Suppressor macrophage treated with lipopolysaccharide for 4 hours (primary cell): ENCODE measurements around the gene IL23R.

Source experiments
- DNase-seq: peaks from one replicate; pipeline ENCODE4 v3.0.0-alpha.2; 2020

IL23R gene

DNA sequence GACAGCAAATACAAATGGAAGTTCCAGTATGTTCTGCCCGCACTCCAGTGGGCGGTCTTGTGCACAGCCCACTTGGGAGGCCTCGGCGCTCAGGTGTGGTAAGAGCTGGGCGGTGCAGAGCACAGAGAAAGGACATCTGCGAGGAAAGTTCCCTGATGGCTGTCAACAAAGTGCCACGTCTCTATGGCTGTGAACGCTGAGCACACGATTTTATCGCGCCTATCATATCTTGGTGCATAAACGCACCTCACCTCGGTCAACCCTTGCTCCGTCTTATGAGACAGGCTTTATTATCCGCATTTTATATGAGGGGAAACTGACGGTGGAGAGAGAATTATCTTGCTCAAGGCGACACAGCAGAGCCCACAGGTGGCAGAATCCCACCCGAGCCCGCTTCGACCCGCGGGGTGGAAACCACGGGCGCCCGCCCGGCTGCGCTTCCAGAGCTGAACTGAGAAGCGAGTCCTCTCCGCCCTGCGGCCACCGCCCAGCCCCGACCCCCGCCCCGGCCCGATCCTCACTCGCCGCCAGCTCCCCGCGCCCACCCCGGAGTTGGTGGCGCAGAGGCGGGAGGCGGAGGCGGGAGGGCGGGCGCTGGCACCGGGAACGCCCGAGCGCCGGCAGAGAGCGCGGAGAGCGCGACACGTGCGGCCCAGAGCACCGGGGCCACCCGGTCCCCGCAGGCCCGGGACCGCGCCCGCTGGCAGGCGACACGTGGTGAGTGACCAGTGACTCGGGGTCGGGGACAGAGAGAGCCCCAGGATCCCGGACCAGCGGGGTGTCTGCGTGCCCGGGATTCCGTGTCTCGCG is 141.2 kb downstream of the IL23R start, which contains the start of gene IL12RB2:
Gene IL12RB2, plus strand, starts transcription at position 623 of the 810 bp plus-strand sequence. CDS start 12,496 bp downstream, outside the sequence.
- no peak for DNase-seq

DNA sequence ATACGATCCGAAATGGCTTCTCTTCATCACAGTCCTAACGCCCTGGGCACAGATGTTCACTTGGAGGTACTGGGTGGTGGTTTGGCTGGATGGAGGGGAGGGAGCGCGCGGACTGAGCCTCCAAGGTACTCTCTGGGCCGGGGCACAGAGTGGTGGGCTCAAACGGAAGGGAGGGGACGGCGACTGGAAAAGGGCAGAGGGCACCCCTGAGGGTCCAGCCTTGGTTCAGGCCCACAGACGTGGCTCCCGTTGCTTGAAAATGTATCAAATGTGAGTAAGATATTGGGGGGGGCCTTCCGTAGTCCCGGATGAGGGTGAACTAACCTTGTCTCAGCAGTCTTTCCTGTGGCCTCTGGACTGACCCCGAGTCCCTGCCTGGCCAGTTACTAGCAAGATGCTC is 141.9 kb downstream of the IL23R start:
- no peak for DNase-seq
